ENCODE measurements around the gene TACC2. TPM values are rescaled to one million over a fixed set of nuclear protein-coding genes. Genes with fewer than 3 reads are reported as not detected.

TACC2 gene
- total RNA-seq, 1 donor from 2014 or later: 10.7 TPM

- Mint-ChIP-seq H3K9me3 (no peaks in the 10 kb centered on the region), H3K27me3 (ENCODE audit: insufficient read depth, low read depth) (peaks cover 3% of the 10 kb centered on the region), H3K36me3 (peaks cover 2% of the 10 kb centered on the region), H3K4me1 (peaks cover 15% of the 10 kb centered on the region), H3K27ac (no peak overlapping the region), H3K4me3 (no peak overlapping the region)
- no peak for DNase-seq (ENCODE audit: low spot score)
- no peak overlapping the region for H3K4me2 ChIP-seq
- no peak overlapping the region for H3K4me3 ChIP-seq
- H3K79me2 ChIP-seq (ENCODE audit: low read depth): no peaks in the 10 kb centered on the region
- H3K9me3 ChIP-seq (ENCODE audit: low read depth): no peaks in the 10 kb centered on the region
- H3K27me3 ChIP-seq: no peaks in the 10 kb centered on the region
- H4K20me1 ChIP-seq (ENCODE audit: low read depth): no peaks in the 10 kb centered on the region
- H3K4me1 ChIP-seq: no peaks in the 10 kb centered on the region
- no peak overlapping the region for H3K9ac ChIP-seq
- H3F3A ChIP-seq (ENCODE audit: low read depth): no peaks in the 10 kb centered on the region
- H2AFZ ChIP-seq (replicated peaks): no peak overlapping the region
- H3K27ac ChIP-seq: no peak overlapping the region
- TF ChIP-seq, protein P1, sequence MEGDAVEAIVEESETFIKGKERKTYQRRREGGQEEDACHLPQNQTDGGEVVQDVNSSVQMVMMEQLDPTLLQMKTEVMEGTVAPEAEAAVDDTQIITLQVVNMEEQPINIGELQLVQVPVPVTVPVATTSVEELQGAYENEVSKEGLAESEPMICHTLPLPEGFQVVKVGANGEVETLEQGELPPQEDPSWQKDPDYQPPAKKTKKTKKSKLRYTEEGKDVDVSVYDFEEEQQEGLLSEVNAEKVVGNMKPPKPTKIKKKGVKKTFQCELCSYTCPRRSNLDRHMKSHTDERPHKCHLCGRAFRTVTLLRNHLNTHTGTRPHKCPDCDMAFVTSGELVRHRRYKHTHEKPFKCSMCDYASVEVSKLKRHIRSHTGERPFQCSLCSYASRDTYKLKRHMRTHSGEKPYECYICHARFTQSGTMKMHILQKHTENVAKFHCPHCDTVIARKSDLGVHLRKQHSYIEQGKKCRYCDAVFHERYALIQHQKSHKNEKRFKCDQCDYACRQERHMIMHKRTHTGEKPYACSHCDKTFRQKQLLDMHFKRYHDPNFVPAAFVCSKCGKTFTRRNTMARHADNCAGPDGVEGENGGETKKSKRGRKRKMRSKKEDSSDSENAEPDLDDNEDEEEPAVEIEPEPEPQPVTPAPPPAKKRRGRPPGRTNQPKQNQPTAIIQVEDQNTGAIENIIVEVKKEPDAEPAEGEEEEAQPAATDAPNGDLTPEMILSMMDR (IDR thresholded peaks at IDR 0.05): no peak
- TF ChIP-seq EZH2phosphoT487 (IDR thresholded peaks at IDR 0.05) (no peak), EZH2 (IDR thresholded peaks at IDR 0.05) (no peak)
- H3K36me3 ChIP-seq: no peaks in the 10 kb centered on the region
Observed at GRCh38 chr10:122082616-122083477, 93.9 kb downstream of the TACC2 start.

DNA sequence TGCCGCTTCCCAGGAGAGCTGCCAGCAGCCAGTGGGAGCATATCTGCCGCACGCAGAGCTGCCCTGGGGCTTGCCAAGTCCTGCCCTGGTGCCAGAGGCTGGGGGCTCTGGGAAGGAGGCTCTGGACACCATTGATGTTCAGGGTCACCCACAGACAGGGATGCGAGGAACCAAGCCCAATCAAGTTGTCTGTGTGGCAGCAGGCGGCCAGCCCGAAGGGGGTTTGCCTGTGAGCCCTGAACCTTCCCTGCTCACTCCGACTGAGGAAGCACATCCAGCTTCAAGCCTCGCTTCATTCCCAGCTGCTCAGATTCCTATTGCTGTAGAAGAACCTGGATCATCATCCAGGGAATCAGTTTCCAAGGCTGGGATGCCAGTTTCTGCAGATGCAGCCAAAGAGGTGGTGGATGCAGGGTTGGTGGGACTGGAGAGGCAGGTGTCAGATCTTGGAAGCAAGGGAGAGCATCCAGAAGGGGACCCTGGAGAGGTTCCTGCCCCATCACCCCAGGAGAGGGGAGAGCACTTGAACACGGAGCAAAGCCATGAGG lies 94.6 kb downstream of the TACC2 start:
- H3K36me3 Mint-ChIP-seq: peaks cover 2% of the 10 kb centered on the region
- Histone ChIP-seq H3K4me1 (no peaks in the 10 kb centered on the region), H3K27ac (no peak overlapping the region), H3K9me3 (ENCODE audit: low read depth) (no peaks in the 10 kb centered on the region), H3K27me3 (no peaks in the 10 kb centered on the region), H3K4me3 (no peak overlapping the region), H3K9ac (no peak overlapping the region), H3K4me2 (no peak overlapping the region), H4K20me1 (ENCODE audit: low read depth) (no peaks in the 10 kb centered on the region), H3K36me3 (no peaks in the 10 kb centered on the region), H3K79me2 (ENCODE audit: low read depth) (no peaks in the 10 kb centered on the region), H3F3A (ENCODE audit: low read depth) (no peaks in the 10 kb centered on the region), H2AFZ (replicated peaks) (no peak overlapping the region)
- H3K4me3 Mint-ChIP-seq: no peak overlapping the region
- H3K9me3 Mint-ChIP-seq: no peaks in the 10 kb centered on the region
- TF ChIP-seq EZH2phosphoT487 (IDR thresholded peaks at IDR 0.05): no peak
- no peak for TF ChIP-seq EZH2 (IDR thresholded peaks at IDR 0.05)
- TF ChIP-seq, protein P1 (IDR thresholded peaks at IDR 0.05): no peak
- H3K27me3 Mint-ChIP-seq (ENCODE audit: insufficient read depth, low read depth): peaks cover 3% of the 10 kb centered on the region
- DNase-seq (ENCODE audit: low spot score): no peak
- no peak overlapping the region for H3K27ac Mint-ChIP-seq
- H3K4me1 Mint-ChIP-seq: peaks cover 13% of the 10 kb centered on the region

DNA sequence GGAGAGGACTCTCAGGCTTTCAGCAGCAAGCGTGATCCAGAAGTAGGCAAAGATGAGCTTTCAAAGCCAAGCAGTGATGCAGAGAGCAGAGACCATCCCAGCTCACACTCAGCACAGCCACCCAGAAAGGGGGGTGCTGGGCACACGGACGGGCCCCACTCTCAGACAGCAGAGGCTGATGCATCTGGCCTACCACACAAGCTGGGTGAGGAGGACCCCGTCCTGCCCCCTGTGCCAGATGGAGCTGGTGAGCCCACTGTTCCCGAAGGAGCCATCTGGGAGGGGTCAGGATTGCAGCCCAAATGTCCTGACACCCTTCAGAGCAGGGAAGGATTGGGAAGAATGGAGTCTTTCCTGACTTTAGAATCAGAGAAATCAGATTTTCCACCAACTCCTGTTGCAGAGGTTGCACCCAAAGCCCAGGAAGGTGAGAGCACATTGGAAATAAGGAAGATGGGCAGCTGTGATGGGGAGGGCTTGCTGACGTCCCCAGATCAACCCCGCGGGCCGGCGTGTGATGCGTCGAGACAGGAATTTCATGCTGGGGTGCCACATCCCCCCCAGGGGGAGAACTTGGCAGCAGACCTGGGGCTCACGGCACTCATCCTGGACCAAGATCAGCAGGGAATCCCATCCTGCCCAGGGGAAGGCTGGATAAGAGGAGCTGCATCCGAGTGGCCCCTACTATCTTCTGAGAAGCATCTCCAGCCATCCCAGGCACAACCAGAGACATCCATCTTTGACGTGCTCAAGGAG lies 95.5 kb downstream of the TACC2 start:
- no peaks in the 10 kb centered on the region for H3F3A ChIP-seq (ENCODE audit: low read depth)
- DNase-seq (ENCODE audit: low spot score): no peak
- H3K4me1 ChIP-seq: no peaks in the 10 kb centered on the region
- Mint-ChIP-seq H3K9me3 (no peaks in the 10 kb centered on the region), H3K27me3 (ENCODE audit: insufficient read depth, low read depth) (peaks cover 3% of the 10 kb centered on the region), H3K36me3 (peaks cover 2% of the 10 kb centered on the region), H3K4me3 (no peak overlapping the region), H3K27ac (no peak overlapping the region), H3K4me1 (peaks cover 6% of the 10 kb centered on the region)
- no peak for TF ChIP-seq EZH2 (IDR thresholded peaks at IDR 0.05)
- TF ChIP-seq EZH2phosphoT487 (IDR thresholded peaks at IDR 0.05): no peak
- TF ChIP-seq, protein P1 (IDR thresholded peaks at IDR 0.05): no peak
- H3K4me3 ChIP-seq: no peak overlapping the region
- no peaks in the 10 kb centered on the region for H3K79me2 ChIP-seq (ENCODE audit: low read depth)
- H3K9me3 ChIP-seq (ENCODE audit: low read depth): no peaks in the 10 kb centered on the region
- no peak overlapping the region for H2AFZ ChIP-seq (replicated peaks)
- no peak overlapping the region for H3K9ac ChIP-seq
- H3K27ac ChIP-seq: no peak overlapping the region
- H3K4me2 ChIP-seq: no peak overlapping the region
- H4K20me1 ChIP-seq (ENCODE audit: low read depth): no peaks in the 10 kb centered on the region
- no peaks in the 10 kb centered on the region for H3K27me3 ChIP-seq
- no peaks in the 10 kb centered on the region for H3K36me3 ChIP-seq
